ENCODE measurements around the gene ZFP62. TPM values are rescaled to one million over a fixed set of nuclear protein-coding genes. Genes with fewer than 3 reads are reported as not detected.
A peak's percentile ranks its signal among the peaks of the same experiment; 100 is the strongest.

Gene ZFP62
- total RNA-seq, 2 donors from 2014 or later = 34.3 to 38.7 TPM

GRCh38 chr5:180825768-180826525 lies 35.1 kb downstream of the ZFP62 start:
- Histone ChIP-seq H3K36me3 (no peaks in the 10 kb centered on the region), H3K27ac (peak overlapping the region; percentile 50), H3K27me3 (no peaks in the 10 kb centered on the region), H3K9me3 (no peaks in the 10 kb centered on the region), H3K9ac (ENCODE audit: low read depth in 2 of 2, low read length in 2 of 2) (peak overlapping the region in 1 of 2 donors; percentile 12), H3K4me1 (no peaks in the 10 kb centered on the region), H3K4me3 (no peak overlapping the region)
- peak; percentile 72 for DNase-seq
- intact Hi-C loops (cut with DNase I) = no loop called here
- no peak for TF ChIP-seq CTCF (IDR thresholded peaks at IDR 0.05)

GRCh38 chr5:180824630-180825476 lies 36.2 kb downstream of the ZFP62 start:
- no peaks in the 10 kb centered on the region for H3K27me3 ChIP-seq
- H3K36me3 ChIP-seq = no peaks in the 10 kb centered on the region
- peak; percentile 19 for DNase-seq
- no peaks in the 10 kb centered on the region for H3K9me3 ChIP-seq
- intact Hi-C loops (cut with DNase I) = no loop called here
- no peak for TF ChIP-seq CTCF (IDR thresholded peaks at IDR 0.05)
- no peak overlapping the region for H3K9ac ChIP-seq (ENCODE audit: low read depth in 2 of 2, low read length in 2 of 2)
- H3K27ac ChIP-seq = no peak overlapping the region
- H3K4me3 ChIP-seq = no peak overlapping the region
- no peaks in the 10 kb centered on the region for H3K4me1 ChIP-seq

- H3K4me1 ChIP-seq = no peaks in the 10 kb centered on the region
- no peak for TF ChIP-seq CTCF (IDR thresholded peaks at IDR 0.05)
- no peaks in the 10 kb centered on the region for H3K36me3 ChIP-seq
- intact Hi-C loops (cut with DNase I) = no loop called here
- H3K4me3 ChIP-seq = no peak overlapping the region
- DNase-seq = peak; percentile 8
- no peaks in the 10 kb centered on the region for H3K9me3 ChIP-seq
- H3K27me3 ChIP-seq = no peaks in the 10 kb centered on the region
- no peak overlapping the region for H3K27ac ChIP-seq
- no peak overlapping the region for H3K9ac ChIP-seq (ENCODE audit: low read depth in 2 of 2, low read length in 2 of 2)
These were observed 37.0 kb downstream of the ZFP62 start for GRCh38 chr5:180823940-180824629.

GRCh38 chr5:180823346-180823745 lies 37.7 kb downstream of the ZFP62 start:
- Histone ChIP-seq H3K4me3 (no peak overlapping the region), H3K27me3 (no peaks in the 10 kb centered on the region), H3K27ac (no peak overlapping the region), H3K4me1 (no peaks in the 10 kb centered on the region), H3K9ac (ENCODE audit: low read depth in 2 of 2, low read length in 2 of 2) (no peak overlapping the region), H3K9me3 (no peaks in the 10 kb centered on the region), H3K36me3 (no peaks in the 10 kb centered on the region)
- no peak for TF ChIP-seq CTCF (IDR thresholded peaks at IDR 0.05)
- no peak for DNase-seq
- intact Hi-C loops (cut with DNase I) = no loop called here

DNA sequence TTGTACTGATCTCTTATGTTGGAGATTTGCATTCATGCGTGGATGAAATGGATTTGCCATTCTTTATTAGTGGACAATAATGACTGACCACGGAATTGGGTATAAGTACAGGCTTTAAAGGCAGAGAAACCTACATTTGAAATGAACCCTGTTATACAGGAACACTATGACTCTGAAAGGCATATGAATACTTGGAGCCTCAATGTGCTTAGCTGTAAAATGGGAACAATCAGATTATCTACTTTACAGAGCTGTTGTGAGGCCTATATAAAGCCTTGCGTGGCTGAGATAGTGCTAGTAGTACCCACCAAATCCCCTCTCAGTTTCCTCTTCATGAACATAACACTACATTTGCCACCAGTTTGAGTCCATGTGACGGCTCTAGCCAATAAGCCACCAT lies 39.5 kb downstream of the ZFP62 start:
- Histone ChIP-seq H3K9ac (ENCODE audit: low read depth in 2 of 2, low read length in 2 of 2) (no peak overlapping the region), H3K27me3 (no peaks in the 10 kb centered on the region), H3K36me3 (no peaks in the 10 kb centered on the region), H3K9me3 (no peaks in the 10 kb centered on the region), H3K4me1 (no peaks in the 10 kb centered on the region), H3K4me3 (no peak overlapping the region), H3K27ac (peak overlapping the region; percentile 2)
- intact Hi-C loops (cut with DNase I) = no loop called here
- DNase-seq = peak; percentile 4
- no peak for TF ChIP-seq CTCF (IDR thresholded peaks at IDR 0.05)
